ENCODE measurements around the gene ELOF1.

DNA sequence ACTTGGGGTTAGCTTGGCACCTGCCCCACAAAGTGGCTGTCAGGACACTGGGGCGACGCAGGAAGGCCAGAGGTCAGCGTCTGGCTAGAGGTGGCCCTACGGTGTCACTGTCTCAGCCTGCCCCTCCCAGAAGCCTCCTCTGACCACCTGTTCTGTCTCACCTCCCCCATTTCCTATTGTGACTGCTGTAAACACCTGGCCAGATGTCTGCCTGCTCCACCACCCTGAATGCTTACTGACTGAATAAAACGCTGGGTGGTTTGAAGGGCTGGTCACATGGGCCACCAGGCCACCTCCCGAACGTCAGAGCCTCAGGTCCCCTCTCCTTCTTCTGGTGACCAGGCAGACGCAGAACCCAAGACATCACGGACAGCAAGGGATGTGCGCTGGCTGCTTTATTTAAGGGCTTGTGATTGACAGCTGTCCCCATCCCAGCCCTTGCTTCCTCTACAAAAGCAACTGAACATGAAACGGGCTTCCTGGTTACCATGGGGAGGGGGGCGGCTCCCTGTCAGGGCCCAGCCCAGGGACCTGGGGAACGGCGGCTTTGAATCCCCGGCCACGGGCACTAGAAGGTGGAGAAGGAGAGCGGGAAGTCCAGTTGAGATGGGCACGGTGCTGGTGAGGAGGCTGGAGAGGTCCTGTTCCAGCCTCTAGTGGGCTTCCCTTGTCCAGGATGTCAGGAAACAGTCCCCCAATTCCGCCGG, 6.2 kb downstream of the ELOF1 start:
- no peak for TF ChIP-seq CTCF (IDR thresholded peaks at IDR 0.05; ENCODE audit: insufficient read depth, low read depth, low read length)
- TF ChIP-seq EZH2 (IDR thresholded peaks at IDR 0.05; ENCODE audit: insufficient read depth, low read length), result no peak
